ENCODE results near the gene PXN.

Gene PXN

DNA sequence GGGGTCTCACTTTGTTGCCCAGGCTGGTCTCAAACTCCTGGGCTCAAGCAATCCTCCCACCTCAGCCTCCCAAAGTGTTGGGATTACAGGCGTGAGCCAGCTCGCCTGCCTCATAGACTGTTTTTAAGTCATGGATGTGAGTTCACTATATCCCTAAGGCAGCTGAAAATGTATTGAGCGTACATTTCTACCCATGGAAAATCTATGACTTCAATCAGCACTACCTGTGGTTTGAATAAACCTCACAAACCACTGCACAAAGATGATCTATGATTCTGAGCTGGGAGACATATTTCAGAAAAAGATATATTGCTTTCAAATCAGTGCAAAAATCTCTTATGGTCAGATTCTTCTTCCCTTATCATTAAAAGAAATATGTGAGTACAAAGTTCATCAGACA lies 93.5 kb downstream of the PXN start:
- no peak for DNase-seq (ENCODE audit: low read depth)

DNA sequence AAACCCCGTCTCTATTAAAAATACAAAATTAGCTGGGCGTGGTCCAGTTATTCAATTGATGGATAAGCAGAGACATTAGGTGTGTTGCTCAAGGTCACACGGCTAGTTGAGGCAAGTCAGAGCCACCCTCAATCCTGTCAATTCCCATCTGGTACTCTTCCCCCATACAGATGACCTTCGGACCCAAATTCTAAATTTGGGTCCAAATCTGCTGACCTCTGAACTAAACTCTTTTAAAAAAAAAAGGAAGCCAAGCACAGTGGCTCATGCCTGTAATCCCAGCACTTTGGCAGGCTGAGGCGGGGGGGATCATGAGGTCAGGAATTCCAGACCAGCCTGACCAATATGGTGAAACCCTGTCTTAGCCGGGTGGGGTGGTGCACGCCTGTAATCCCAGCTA lies 94.9 kb downstream of the PXN start:
- DNase-seq (ENCODE audit: low read depth) = no peak

DNA sequence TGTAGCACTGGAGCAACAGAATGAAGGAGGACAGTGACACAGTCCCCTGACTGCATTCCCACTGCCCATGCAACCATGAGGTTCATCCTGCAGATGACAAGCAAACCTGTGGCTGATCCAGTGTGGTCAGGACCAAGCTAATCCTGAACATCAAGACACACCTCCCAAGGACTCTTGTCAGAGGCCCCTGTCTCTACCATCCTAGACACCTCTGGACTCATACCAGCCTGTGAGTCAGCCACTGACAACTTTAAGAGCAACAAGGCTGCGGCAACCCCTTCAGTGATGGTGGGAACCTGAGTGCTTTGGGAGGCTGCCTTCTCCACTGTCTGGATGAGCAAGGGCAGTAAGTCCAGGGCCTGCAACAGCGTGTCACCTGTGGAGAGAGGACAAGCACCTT lies 95.6 kb downstream of the PXN start:
- DNase-seq (ENCODE audit: low read depth) = no peak

DNA sequence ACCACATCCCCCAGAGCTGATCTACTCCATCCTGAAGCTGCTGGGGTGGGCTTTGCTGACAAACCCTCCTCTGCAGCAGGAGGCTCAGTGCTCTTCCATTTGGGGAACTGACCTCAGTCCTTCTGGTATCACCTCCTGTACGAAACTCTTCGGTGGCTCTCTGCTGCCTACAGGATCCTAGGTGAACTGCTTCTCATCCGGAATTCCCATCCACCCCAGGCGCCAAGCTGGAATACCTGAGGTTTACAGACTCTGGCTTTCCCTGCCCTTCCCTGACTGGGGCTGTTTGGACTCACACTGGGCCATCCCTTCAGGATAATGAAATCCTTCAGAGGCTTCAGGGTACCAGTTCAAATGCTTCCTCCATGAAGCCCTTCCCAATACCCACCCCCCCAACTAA lies 97.2 kb downstream of the PXN start:
- DNase-seq (ENCODE audit: low read depth) = no peak

DNA sequence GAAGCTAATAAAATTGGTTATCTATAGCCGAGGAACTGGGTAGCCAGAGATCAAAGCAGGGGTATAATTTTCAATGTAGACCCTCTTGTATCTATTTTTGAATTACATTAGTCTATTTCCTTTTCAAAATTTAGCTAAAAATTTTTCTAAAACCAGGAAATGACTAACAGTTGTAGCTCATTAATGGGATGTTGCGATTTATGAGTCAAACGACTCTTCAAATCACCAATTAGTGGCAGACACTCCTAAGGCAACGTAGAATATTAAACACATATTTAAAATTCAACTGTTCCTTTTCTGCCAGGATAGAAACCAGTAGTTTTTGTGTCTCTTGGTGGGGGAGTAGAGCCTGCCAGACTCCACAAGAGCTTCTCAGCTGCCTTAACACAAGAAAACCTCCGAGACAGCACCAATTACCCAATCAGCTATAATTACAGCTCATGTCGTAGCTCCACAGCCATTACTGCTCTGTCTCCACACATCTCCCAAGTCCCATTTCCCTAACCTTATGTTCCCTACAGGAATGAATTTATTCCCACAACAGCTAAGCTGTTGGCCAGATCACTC lies 97.9 kb downstream of the PXN start:
- no peak for DNase-seq (ENCODE audit: low read depth)

DNA sequence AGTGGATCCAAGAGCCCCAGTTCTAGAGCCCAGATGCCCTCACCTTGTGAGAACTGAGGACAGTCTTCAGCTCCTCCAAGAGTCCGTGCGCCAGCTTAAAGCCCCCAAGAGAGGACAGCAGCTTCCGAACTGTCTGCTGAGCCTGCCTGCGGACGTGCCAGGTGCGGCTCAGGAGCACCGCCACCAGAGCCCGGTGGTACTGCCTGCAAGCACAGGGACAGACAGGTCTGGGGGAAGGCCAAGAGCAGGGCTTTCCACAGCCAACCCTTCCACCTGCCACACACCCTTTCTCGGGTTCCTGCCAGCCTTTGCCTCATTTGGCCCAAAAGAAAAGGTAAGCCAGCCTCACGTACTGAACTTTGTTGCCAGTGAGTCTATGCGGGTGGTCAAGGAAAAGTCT lies 101.2 kb downstream of the PXN start:
- DNase-seq (ENCODE audit: low read depth) = no peak

DNA sequence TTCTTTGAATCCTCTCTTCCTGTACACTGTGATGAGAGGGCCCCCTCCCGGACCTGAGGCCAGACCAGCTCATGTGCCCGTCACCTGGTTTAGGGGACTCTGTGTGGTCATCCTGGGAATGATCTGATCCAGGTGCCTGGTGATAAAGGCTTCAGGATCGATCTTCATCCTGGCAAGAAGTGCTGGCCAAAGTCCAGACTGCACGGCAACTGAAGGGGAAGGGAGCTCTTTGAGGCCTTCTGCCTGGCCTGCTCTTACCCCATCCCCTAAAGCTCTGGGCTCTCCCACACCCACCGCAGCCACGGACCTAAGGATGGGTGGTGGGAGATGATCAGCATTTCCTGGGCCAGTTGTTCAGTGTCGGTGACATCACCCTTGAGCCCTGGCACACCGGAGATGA lies 102.8 kb downstream of the PXN start:
- DNase-seq (ENCODE audit: low read depth) = no peak

DNA sequence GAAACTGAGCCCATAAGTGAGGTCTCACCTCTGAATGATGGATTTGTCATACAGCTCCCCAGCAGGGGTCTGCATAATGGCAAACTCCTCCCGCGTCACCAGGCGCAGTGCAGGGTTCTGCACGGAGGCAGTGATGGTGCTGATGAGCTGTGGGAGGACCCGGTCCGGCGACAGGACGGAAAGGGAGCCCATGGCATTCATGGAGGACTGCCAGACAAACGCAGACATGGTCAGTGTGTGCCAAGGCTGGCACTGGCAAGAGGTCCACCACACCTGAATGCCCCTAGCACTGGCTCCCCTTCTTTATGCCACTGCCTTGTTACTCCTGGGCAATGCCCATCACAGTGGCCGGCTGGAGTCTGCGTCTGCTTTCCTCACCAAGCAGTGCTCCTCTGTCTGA lies 103.7 kb downstream of the PXN start:
- no peak for DNase-seq (ENCODE audit: low read depth)

Data from stimulated activated CD8-positive, alpha-beta memory T cell treated with anti-CD3 and anti-CD28 coated beads, Interleukin-4, amount 100 ng/mL, for 24 hours (primary cell).